GM12874 (cell line): ENCODE results near the gene HBQ1.

Experiments
- CTCF ChIP-seq: IDR thresholded peaks from 2 replicates; pipeline ENCODE4 v1.5.1; 2011; ENCODE audit warnings: low read depth, mild to moderate bottlenecking, control low read depth, low read length, moderate library complexity; ENCODE audit not compliant: insufficient read depth

Gene HBQ1

DNA sequence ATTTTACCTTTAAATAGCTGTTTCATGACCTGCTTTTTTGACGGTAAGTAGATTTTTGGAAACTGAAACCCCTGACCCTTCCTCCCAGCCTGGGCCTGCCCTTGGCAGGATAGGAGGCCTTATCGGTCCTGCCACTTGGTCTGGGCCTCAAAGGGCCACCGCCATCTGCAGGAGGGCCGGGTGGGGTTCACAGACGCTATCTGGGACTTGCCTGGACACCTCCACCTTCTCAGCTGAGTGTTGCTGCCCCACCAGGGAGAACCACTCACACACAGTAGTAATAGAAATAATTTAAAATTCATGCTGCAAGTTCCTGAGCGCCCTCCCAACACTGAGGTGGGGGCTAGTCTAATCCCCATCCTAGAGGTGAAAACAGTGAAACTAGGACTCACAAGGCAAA, 37.2 kb upstream of the HBQ1 start:
- no peak for TF ChIP-seq CTCF

- no peak for TF ChIP-seq CTCF
Measured at GRCh38 chr16:143456-143855, 36.8 kb upstream of the HBQ1 start.

DNA sequence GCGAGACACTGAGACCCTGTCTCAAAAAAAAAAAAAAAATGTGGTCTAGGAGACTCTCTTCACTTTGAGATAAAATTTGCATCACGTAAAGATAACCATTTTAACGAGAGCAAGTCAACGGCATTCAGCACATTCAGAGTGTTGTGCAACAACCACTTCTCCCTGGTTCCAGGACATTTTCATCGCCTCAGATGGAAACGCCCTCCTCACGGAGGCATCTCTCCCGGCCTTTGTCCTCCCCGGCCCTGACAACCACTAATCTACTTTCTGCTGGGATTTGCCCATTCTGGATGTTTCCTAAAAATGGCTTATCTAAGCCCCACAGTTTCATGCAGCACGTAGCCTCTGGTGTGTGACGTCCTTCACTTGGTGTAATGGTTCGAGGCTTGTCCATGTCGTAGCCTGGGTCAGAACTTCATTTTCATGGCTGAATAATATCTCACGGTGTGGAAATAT, 35.4 kb upstream of the HBQ1 start:
- TF ChIP-seq CTCF, result no peak

- TF ChIP-seq CTCF, result no peak
Measured at GRCh38 chr16:146646-147045, 33.6 kb upstream of the HBQ1 start.

- no peak for TF ChIP-seq CTCF
Measured at GRCh38 chr16:149024-149660, 31.1 kb upstream of the HBQ1 start.

GRCh38 chr16:152141-153128, 27.8 kb upstream of the HBQ1 start, which contains the start of gene HBZ:
Gene HBZ, plus strand, starts transcription at chr16:152644. Its CDS starts 266 bp downstream, at chr16:152910.
- TF ChIP-seq CTCF, result no peak

GRCh38 chr16:154217-155030, 25.8 kb upstream of the HBQ1 start:
- no peak for TF ChIP-seq CTCF
